ENCODE results near the gene TM9SF2.

Gene TM9SF2

DNA sequence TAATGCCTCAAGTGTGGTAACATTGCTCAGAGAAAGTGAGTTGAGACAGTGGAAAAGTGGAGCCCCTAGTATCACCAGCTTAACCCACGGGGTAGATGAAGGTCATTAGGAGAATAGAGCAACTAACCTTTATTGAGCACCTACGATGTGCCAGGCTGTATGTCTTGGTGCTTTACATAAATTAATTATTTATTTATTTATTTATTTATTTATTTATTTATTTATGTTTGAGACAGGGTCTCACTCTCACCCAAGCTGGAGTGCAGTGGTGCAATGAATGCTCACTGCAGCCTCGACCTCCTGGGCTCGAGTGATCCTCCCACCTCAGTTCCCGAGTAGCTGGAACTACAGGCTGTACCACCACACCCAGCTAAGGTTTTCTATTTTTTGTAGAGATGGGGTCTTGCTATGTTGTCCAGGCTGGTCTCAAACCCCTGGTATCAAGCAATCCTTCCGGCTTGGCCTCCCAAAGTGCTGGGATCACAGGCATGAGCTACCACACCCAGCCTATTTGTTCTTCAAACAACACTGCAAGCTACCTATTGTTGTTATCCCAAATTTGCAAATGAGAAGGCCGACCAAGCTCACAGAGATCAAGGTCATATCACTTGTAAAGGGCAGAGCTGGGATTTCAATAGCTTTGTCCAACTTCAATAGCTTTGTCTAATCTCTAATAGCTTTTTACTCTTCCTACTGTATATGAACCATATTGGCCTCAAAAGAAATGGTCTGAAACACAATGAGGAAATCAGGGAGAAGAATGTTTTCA lies 79.4 kb downstream of the TM9SF2 start:
- DNase-seq = no peak

DNA sequence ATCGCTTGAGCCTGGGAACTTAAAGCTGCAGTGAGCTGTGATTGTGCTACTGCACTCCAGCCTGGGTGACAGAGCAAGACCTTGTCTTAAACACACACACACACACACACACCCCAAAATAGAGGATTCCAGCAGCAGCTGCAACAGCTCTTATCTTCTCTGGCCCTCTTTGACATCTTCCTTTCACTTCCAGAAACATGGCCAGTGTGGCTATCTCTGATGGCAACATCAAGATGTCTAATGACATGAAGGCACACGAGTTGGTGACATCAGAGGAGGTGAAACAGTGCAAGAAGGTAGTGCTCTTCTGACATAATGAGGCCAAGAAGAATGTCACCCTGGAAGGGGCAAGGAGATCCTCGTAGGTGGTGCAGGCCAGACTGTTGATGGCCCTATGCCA lies 81.2 kb downstream of the TM9SF2 start:
- DNase-seq = no peak

DNA sequence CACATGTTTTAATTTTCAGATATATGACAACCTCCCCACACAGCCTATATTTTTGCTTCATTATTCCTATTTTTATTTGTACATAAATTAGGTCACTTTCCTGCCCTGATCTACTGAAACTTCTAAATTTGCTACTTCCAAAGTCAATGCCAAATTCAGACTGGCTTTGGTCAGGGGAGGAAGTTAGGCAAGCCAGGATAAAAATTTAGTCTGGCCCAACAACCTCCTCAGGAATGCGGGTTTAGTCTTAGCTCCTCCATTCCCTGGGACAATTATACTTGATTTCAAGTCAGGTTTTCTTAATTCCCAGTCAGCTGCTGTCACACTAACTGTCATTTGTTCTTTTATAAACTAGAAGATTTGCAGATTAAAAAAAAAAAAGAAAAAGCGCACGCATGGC lies 84.3 kb downstream of the TM9SF2 start:
- DNase-seq = no peak

DNA sequence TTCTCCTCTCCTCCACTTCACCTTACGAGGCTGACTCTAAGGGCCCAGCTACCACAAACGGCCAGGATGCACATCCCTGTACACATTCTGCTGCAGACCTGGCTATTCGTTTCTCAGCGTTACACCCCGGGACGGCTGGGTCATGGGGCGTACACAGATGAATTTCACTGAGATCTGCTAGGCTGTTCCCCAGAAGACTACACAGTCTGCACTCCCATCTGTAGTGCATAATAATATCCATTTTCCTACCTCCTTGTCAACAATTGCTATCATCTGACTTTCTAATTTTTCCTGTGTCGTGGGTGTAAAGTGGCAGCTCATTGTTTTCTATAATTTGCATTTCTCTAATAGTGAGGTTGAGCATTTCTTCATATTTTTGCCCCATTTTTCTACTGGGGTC lies 85.7 kb downstream of the TM9SF2 start:
- DNase-seq = no peak

DNA sequence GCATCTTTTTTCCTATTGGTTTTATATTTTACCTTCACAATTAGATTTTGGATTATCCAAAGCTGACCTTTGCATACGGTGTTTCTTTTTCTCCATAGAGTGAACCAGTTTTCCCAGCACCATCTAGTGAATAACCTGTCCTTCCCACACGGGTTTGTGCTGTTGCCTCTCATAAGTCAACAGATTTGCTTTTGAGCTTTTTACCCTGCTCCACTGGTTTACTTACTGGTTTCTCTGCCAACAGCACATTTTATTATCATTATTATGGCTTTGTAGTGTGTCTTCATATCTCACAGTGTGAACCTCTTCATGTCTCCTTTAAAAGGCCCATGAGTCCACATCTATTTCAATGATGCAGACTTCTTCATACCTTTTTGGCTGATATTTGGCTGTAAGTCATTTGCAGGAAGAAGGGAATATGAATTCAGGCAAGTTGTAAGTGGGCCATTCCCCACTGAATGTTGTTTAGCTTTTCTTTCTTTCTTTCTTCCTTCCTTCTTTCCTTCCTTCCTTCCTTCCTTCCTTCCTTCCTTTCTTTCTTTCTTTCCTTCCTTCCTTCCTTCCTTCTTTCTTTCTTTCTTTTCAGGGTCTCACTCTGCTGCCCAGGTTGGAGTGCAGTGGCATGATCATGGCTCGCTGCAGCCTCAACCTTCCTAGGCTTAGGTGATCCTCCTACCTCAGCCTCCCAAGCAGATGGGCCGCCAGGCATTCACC lies 86.8 kb downstream of the TM9SF2 start:
- no peak for DNase-seq

GRCh38 chr13:99589575-99589974 lies 88.3 kb downstream of the TM9SF2 start:
- no peak for DNase-seq

DNA sequence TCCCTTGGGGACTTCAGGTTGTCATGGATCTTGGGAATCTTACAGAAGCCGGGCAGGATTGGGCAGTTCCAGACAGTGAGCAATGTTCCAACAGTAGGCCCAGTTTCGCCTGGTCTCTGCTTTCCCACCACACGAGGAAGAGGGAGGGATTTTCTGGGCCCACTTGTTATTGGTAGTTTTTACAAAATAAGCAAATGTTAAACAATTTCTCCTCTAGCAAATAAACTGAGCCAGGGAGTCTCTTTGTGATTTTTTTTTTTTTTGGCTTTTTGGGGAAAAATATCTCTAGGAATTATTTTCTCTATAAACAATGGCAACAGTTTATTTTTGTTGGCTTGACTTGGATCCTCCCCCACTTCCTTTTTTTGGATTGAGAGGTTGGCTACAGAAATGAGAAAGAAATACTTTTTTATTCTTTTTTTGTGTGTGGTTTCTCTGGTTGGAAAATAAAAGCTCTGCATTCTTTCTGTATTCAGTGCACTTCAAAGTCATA lies 89.3 kb downstream of the TM9SF2 start:
- no peak for DNase-seq

DNA sequence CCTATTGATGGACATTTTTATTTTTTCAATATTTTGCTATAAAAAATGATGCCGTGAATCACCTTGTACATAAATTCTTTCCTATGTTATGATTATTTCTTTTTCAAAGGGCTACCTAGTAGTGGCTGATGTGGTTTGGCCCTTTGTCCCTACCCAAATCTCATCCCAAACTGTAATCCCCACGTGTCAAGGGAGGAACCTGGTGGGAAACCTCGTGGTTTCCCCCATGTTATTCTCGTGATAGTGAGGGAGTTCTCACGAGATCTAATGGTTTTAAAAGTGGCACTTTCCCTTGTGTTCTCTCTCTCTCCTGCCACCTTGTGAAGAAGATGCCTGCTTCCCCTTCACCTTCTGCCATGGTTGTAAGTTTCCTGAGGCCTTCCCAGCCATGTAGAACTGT lies 94.9 kb downstream of the TM9SF2 start:
- DNase-seq = no peak

DNA sequence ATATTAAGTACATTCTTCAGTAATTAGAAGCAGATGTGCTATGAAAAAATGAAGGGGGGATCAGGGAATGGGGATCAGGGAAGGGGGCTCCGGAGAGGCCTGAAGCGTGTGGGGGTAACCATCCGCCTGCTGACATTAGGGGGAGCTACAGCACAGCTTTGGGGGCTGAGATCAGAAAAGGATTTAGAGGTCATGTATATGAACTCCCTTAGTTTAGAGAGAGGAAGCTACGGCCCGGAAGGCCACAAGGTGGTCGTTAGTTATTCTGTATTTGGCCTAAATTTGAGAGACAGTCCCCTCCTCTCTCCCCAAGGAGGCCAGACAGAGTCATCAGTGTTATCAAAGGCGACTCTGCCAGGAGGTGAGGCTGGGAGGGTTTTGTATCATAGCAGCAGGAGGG lies 99.0 kb downstream of the TM9SF2 start:
- DNase-seq = no peak

DNA sequence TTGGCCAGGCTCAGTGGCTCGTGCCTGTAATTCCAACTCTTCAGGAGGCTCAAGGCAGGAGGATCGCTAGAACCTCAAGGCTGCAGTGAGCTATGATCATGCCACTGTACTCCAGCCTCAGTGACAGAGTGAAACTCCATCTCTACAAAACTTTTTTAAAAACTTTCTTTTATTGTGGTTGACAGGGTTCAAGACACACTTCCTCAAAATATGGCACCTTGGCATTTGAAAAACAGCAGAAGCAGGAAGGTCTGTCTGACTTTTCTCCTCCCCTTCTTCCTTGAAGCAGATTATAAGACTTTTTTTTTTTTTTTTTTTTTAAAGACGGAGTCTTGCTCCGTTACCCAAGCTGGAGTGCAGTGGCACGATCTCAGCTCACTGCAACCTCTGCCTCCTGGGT lies 100.3 kb downstream of the TM9SF2 start:
- no peak for DNase-seq

DNA sequence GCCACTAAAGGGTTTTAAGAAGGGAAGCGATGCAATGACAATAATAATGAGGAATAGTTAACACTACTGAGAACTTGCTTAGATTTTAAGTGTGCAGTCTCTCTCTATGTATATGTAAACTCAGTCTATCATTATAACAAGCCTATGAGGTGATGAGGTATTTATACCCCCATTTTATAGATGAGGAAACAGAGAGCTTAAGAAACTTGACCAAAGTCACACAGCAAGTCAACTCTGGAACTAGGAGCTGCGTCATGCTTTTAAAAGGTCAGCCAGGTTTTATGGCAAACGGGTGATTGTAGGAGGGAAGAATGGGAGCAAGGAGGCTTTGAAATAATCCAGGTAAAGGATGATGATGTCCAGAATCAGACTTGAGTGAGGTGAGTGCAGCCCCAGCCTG lies 103.4 kb downstream of the TM9SF2 start:
- DNase-seq = no peak

GRCh38 chr13:99605420-99606323 lies 104.4 kb downstream of the TM9SF2 start:
- DNase-seq = peak; percentile 51

DNA sequence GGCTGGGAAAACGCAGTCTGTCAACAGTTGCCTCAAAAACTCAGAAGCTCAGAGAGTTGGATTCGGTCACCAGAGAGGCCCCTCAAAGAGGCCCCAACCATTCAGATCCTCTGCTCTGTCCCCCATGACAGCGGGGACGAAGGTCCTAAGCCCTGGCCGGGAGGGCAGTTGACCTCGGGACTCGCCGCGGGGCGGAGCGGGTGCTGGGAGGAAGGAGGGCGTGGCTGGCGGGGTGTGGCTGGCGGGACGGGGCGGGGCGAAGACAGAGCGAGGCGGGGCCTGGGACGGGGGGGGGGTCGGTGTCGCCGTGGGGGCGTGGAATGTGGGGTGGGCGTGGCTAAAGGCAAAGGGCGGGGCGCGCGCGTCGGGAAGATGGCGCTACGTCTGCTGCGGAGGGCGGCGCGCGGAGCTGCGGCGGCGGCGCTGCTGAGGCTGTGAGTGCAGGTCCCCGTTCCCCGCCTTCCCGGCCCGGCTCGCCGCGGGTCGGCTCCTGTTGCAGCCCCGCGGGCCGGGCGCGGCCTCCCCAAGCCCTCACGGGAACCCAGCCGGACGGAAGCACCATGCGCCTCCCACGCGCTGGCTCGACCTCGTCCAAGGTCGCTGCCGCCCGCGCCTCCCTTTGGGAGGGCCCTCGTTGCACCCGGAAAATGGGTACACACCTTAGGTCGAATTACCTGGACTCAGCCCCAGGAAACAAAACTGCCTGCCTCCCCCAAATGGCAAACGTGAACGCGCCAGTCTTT lies 105.2 kb downstream of the TM9SF2 start, which contains the start of gene CLYBL:
CLYBL (plus strand) TSS at position 367 of the 743 bp plus-strand sequence.
- peak; percentile 61 for DNase-seq

DNA sequence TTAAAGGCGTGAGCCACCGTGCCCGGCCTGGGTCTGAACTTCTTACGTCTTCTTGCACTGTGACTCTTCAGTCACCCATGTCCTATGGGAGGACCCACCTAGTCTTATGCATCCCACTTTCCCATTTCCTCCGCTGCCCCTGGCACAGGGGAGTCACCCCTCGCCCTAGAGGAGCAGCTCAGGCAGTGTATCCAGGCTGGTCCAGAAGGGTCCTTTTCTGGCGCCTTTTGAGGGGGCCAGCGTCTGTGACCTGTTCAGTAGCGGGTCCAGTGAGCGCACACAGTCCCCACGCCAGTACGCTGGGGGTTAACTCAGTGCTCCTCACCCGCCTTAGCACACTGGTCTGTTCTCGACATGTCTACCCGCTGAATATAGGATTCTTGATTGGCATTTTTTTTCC lies 107.1 kb downstream of the TM9SF2 start:
- no peak for DNase-seq

DNA sequence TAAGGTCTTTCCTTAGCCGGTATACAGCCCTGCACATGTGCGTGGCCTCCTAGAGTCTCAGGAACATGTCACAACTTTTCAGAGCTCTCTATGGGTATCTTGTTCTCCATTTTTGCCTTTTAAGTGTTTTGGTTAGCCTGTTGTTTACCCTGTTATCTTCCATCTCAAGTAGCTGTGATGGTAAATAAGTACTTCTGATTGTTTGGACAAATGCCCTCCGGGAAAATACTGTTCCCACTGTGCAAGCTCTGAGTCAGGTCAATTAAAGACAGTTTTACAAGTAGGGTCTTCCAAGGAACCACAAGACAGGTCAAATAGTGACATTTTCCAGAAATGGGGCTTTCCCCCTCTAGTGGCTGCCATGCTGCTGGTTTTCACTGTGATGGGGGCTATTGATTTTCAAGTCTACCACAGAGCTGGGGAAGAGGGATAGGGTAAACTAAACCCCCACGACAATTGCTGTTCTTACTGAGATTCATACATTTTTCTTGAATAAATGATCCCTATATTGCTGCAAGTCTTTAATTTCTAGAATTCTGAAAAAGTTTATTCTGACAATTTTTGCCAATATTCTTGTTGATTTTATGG lies 109.5 kb downstream of the TM9SF2 start:
- peak; percentile 9 for DNase-seq
